Mucosa of descending colon (tissue), 3 donors: ENCODE measurements around the gene PSMA7. TPM values are rescaled to one million over a fixed set of nuclear protein-coding genes. Genes with fewer than 3 reads are reported as not detected.

Experiments
- ATAC-seq: fragments of 200-7000 bp; cut with Tn5 transposase; one replicate; pipeline ENCODE4 v1.9.1; 2020; ENCODE audit warnings: mild to moderate bottlenecking, moderate library complexity
- DNase-seq, 3 donors: peaks; one replicate each; pipeline ENCODE4 v3.0.0-alpha.2; 2020
- H3K36me3 ChIP-seq: fragments of 200-600 bp; one replicate; pipeline ENCODE4 v1.8.0; 2021; ENCODE audit warnings: low read depth, mild to moderate bottlenecking
- H3K4me1 ChIP-seq: fragments of 200-600 bp; one replicate; pipeline ENCODE4 v1.8.0; 2021; ENCODE audit warnings: low read depth, mild to moderate bottlenecking
- H3K4me3 ChIP-seq: fragments of 200-600 bp; one replicate; pipeline ENCODE4 v1.8.0; 2021; ENCODE audit warnings: mild to moderate bottlenecking
- H3K9me3 ChIP-seq: fragments of 200-600 bp; one replicate; pipeline ENCODE4 v1.8.0; 2021; ENCODE audit warnings: mild to moderate bottlenecking
- intact Hi-C, 2 donors: fragments of 100-400 bp; cut with DNase I in 1 of 2; cut with micrococcal nuclease in 1 of 2; formaldehyde crosslinking; loops; one replicate each; pipeline versions ENCODE4 v1.11.0 to v1.11.1; 2022; cut with DNase I, micrococcal nuclease
- total RNA-seq, 3 donors: library from RNA; stranded (reverse); fragmentation: NEBNext Ultra II Directional in 2 of 3; extraction: Animal tissue kit (Norgen Biotek cat#: 25700) in 2 of 3; gene quantifications; one replicate each; pipeline versions ENCODE4 v1.2.1 to v1.2.4, GENCODE V29; 2021 to 2023
- TF ChIP-seq, protein P1 (sequence below): fragments of 200-600 bp; IDR thresholded peaks from one replicate; pipeline ENCODE4 v1.8.0; 2022; ENCODE audit warnings: antibody characterized with exemption, mild to moderate bottlenecking
- donor health status: DM: no; HTN: no; CAD: no; lungs with moderate emphysema.
- donor health status: DM: no; HTN: no; CAD: no.
- donor health status: DM: no; HTN: yes; CAD: no.

The PSMA7 gene
- total RNA-seq, 3 donors from 2014 or later: 129 to 197 (median 194) TPM

DNA sequence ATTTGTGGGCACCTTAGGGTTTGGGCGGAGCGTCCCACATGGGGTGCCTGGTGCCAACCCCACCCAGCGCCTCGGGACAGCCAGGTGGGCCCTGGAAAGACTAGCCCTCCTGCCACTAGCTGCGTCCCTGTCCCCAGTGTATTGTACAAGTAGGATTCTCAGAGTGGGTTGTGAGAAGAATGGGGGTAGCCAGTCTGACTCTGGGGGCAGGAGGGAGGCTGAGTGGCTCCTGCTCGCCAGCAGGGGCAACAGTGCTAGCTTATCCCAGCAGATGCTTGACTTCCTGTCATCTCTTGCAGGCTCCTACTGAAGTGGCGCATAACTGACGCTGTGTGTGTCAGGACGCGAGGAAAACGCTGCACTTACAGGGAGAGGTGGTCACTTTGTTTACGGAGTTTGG is 9.3 kb downstream of the PSMA7 start:
- DNase-seq (no peak), ATAC-seq (no peak)
- intact Hi-C loops: no loop called here
- Histone ChIP-seq H3K4me1 (no peaks in the 10 kb centered on the region), H3K36me3 (peaks cover 8% of the 10 kb centered on the region), H3K4me3 (no peak overlapping the region), H3K9me3 (no peaks in the 10 kb centered on the region)
- TF ChIP-seq, protein P1, sequence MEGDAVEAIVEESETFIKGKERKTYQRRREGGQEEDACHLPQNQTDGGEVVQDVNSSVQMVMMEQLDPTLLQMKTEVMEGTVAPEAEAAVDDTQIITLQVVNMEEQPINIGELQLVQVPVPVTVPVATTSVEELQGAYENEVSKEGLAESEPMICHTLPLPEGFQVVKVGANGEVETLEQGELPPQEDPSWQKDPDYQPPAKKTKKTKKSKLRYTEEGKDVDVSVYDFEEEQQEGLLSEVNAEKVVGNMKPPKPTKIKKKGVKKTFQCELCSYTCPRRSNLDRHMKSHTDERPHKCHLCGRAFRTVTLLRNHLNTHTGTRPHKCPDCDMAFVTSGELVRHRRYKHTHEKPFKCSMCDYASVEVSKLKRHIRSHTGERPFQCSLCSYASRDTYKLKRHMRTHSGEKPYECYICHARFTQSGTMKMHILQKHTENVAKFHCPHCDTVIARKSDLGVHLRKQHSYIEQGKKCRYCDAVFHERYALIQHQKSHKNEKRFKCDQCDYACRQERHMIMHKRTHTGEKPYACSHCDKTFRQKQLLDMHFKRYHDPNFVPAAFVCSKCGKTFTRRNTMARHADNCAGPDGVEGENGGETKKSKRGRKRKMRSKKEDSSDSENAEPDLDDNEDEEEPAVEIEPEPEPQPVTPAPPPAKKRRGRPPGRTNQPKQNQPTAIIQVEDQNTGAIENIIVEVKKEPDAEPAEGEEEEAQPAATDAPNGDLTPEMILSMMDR: no peak

DNA sequence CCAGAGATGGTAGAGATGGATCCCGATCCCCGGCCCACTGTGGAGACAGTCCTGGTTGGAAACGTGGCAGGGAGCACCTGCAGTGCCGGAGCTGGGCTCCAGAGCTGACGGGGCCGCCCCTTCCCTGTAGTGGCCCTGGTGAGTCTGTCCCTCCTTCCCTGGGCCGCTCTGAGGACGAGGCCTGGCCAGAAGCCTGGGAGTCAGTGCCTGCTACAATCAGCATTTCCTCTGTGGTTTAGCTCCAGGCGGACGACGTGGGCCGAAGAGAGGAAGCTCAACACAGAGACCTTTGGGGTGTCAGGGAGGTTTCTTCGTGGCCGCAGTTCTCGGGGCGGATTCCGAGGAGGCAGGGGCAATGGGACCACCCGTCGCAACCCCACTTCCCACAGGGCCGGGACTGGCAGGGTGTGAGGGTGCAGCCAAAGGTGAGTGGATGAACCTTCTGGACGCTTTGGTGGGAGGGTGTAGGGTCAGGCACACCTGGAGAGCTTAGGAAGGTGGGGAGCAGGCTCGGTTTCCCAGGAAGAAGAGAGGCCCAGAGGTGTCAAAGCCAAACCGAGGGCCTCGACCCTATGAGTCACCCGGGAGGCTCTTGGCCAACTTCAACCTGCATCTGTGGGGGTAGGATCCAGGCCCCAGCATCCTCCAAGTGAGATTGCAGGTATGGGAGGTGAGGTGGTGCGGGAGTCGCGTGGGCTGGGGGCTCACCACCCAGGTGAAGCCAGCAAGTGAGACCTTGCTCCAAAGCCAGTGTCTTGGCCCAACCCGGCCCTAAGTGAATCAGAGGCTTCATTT is 9.9 kb downstream of the PSMA7 start:
- Histone ChIP-seq H3K36me3 (peaks cover 8% of the 10 kb centered on the region), H3K4me1 (no peaks in the 10 kb centered on the region), H3K4me3 (no peak overlapping the region), H3K9me3 (no peaks in the 10 kb centered on the region)
- TF ChIP-seq, protein P1: no peak
- no peak for DNase-seq
- intact Hi-C loops: no loop called here
- peak; percentile 20 for ATAC-seq

DNA sequence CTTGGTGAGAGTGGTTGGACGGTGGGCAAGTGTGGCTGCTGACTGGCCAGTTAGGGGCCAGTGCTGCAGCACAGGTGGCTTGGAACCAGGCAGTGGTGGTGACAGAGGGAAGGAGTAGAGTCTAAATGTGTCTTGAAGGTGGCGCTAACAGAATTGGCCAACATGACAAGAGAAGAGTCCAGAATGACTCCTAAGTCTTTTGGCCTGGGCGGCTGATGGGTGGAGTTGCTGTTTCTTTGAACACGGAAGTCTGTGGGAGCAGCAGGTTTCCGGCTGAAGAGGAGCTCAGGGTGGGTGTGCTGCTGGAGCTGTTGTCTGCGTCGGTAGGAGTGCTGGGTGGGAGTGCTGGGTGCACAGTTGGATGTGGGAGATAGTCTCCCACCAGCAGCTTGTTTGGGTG is 10.8 kb downstream of the PSMA7 start:
- Histone ChIP-seq H3K4me1 (no peaks in the 10 kb centered on the region), H3K36me3 (peaks cover 8% of the 10 kb centered on the region), H3K9me3 (no peaks in the 10 kb centered on the region), H3K4me3 (no peak overlapping the region)
- DNase-seq (no peak), ATAC-seq (no peak)
- intact Hi-C loops: no loop called here
- TF ChIP-seq, protein P1: no peak

DNA sequence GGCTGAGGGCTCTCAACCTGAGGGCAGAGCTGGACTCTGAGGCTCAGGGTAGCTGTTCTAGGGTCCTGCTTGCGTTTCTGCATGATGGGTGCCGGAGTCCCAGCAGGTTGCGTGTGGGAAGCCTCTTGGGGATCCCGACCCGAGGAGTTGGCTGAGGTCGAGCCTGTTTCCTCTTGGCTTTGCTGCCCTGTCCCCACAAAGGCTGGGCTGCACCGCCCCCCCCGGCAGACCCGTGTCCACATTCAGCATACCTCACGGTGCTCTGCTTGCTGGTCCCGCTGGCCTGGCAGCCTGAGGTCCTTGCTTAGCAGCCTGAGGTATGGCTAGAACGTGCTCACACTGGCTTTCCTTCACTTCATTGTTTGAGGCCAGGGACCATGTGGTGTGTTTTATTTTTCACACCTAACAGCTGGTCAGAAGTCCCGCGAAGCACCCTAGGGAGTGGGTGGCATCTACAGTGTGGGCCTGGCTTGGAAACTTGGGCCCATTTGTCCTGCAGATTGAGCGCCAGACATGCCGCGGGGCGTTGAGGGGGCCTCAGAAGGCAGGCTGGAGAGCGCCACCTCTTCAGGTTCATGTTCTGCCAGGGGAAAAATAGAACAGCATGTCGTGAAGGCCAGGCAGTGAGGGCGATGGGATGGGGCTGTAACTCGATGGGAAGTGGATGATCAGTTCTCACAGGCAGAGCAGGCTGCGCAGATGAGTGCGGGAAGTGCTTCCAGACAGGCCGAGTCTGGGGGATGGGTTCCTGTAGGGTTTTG is 11.5 kb downstream of the PSMA7 start:
- Histone ChIP-seq H3K4me3 (no peak overlapping the region), H3K36me3 (peaks cover 8% of the 10 kb centered on the region), H3K9me3 (no peaks in the 10 kb centered on the region), H3K4me1 (no peaks in the 10 kb centered on the region)
- DNase-seq (no peak), ATAC-seq (no peak)
- intact Hi-C loops: no loop called here
- TF ChIP-seq, protein P1: no peak

DNA sequence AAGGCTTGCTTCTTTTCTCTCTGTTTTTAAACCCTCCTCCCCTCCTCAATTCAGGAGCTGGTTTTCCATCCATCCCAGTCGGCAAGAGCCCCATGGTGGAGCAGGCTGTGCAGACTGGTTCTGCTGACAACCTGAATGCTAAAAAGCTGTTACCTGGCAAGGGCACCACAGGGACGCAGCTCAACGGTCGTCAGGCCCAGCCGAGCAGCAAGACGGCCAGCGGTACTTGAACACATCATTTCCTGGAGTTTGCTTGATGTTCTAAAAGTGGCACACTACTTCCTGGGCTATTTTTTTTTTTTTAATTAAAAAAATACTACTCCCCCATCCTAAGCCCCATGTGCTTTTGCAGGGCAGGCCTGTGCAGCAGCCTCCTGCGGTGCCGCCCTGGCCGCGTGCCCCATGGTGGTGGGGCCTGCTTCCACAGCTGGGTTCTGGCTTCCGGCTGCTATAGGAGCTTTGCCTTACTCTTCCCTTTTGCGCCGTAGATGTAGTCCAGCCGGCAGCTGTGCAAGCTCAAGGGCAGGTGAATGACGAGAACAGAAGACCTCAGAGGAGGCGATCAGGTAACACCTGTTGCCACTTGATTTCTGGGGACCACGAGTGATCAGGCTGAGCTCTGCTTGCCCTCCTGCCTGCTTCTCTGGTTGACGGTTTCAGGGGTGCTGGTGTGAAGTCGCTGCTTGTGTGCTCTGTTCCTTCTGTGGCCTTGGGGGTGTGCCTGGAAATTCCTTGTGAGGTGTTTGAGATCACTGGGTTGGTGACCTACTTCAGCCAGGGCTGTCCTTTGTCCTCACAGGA is 13.3 kb downstream of the PSMA7 start:
- no peaks in the 10 kb centered on the region for H3K9me3 ChIP-seq
- intact Hi-C loops: loop anchor here in 1 of 2 donors (10.0 kb wide), 1 partner anchor 105 kb away; no protein-coding TSS in a partner anchor
- ATAC-seq (no peak), DNase-seq (no peak)
- H3K4me3 ChIP-seq: no peak overlapping the region
- TF ChIP-seq, protein P1: no peak
- H3K36me3 ChIP-seq: peaks cover 12% of the 10 kb centered on the region
- H3K4me1 ChIP-seq: no peaks in the 10 kb centered on the region
